Esophagus squamous epithelium (tissue), 5 donors: ENCODE measurements around the gene SERGEF. TPM values are rescaled to one million over a fixed set of nuclear protein-coding genes. Genes with fewer than 3 reads are reported as not detected.

Source experiments
- DNase-seq: peaks from one replicate; lab custom pipeline; 2025; lab: John Stamatoyannopoulos, UW
- H3K27ac ChIP-seq, 4 donors: fragments of 200-600 bp; sonication (generic); one replicate each; pipeline ENCODE4 v1.5.1; 2016 to 2019; ENCODE audit warnings: mild to moderate bottlenecking in 1 of 4
- H3K27me3 ChIP-seq, 4 donors: fragments of 200-600 bp; sonication (generic); 1 replicate in 3 of 4; 2 replicates in 1 of 4; pipeline versions ENCODE4 v1.5.1 to v1.6.0; 2017 to 2021; ENCODE audit warnings: antibody characterized with exemption in 1 of 4
- H3K36me3 ChIP-seq, 3 donors: fragments of 200-600 bp; sonication (generic); one replicate each; pipeline ENCODE4 v1.5.1; 2016 to 2019
- H3K4me1 ChIP-seq, 3 donors: fragments of 200-600 bp; sonication (generic); one replicate each; pipeline ENCODE4 v1.5.1; 2017 to 2019
- H3K4me3 ChIP-seq, 4 donors: fragments of 200-600 bp; sonication (generic); 1 replicate in 3 of 4; 2 replicates in 1 of 4; pipeline ENCODE4 v1.5.1; 2016 to 2019; ENCODE audit warnings: mild to moderate bottlenecking in 2 of 4, moderate library complexity in 1 of 4
- H3K9me3 ChIP-seq, 3 donors: fragments of 200-600 bp; sonication (generic); one replicate each; pipeline ENCODE4 v1.5.1; 2016 to 2019
- POLR2A ChIP-seq, 4 donors: fragments of 450-650 bp; IDR thresholded peaks; one replicate each; pipeline ENCODE4 v1.6.1; 2017; ENCODE audit warnings: antibody characterized with exemption in 4 of 4, mild to moderate bottlenecking in 4 of 4, moderate library complexity in 3 of 4
- WGBS, 2 donors: methylation state at CpG; one replicate each; pipeline ENCODE4 v1.1.5; 2018; 5-methylcytosine and 5-hydroxymethylcytosine counted together
- intact Hi-C: fragments of 100-400 bp; cut with DNase I; formaldehyde crosslinking; loops from one replicate; pipeline ENCODE4 v1.15.0; 2022
- total RNA-seq, 4 donors: library from RNA; depleted of rRNA; stranded (reverse); fragments of >200 nt; gene quantifications; one replicate each; pipeline ENCODE4 v1.1.0, GENCODE V29; 2016
- TF ChIP-seq, protein P1 (sequence below), 6 experiments: fragments of 450-650 bp in 4 of 6; fragments of 200-600 bp in 2 of 6; sonication (generic) in 2 of 6; IDR thresholded peaks; one replicate each; pipeline ENCODE4 v1.5.1; 2016 to 2019; ENCODE audit warnings: antibody characterized with exemption in 6 of 6, mild to moderate bottlenecking in 4 of 6, moderate library complexity in 4 of 6
- donor health status: DM: yes; HTN: yes; CAD: no.

The SERGEF gene
- total RNA-seq, 4 donors from 2014 or later, result 4.2 to 35.7 (median 13.4) TPM

DNA sequence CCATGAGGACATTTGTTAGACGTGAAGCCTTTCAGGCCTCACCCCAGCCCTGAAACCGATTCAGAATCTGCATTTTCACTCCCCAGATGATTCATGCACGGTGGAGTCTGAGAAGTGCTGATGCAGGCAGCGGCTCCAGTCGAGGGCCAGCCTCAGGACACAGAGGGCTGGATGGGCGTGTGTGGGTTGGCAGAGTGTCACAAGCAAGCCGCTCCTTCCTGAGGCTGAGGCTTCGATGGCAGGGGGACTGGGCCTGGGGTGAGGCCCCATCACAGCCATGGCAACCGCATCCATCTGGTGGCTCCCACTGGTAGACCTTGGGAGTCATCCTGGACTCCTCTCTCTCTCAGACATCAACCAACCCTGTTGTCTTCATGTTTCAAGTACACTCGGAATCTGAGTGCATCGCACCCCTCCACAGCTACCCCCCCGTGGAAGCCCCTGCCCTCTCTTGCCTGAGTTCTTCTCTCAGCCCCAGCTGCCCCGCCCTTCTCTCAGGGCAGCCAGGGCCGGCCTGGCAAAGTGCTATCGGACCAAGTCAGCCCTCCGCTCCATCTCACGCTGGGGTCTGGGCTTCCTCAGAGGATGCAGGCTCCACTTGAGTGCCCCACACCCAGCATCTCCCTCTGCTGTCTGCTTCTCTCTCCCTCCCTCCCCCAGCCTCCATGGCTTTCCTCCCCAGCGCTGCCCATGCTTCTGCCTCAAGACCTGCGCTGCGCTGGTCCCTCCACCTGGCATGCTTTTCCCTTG is 267.6 kb downstream of the SERGEF start:
- WGBS, 2 donors, result 77 to 89% methylated on average over 11 to 15 of the region's 20 CpGs
- Histone ChIP-seq H3K36me3 (no peaks in the 10 kb centered on the region), H3K27me3 (peaks cover 0 to 36% (median 0%) of the 10 kb centered on the region in 4 donors), H3K4me3 (no peak overlapping the region), H3K27ac (no peak overlapping the region), H3K4me1 (peaks cover 0 to 7% (median 0%) of the 10 kb centered on the region in 3 donors), H3K9me3 (no peaks in the 10 kb centered on the region)
- intact Hi-C loops, result no loop called here
- TF ChIP-seq, protein P1, sequence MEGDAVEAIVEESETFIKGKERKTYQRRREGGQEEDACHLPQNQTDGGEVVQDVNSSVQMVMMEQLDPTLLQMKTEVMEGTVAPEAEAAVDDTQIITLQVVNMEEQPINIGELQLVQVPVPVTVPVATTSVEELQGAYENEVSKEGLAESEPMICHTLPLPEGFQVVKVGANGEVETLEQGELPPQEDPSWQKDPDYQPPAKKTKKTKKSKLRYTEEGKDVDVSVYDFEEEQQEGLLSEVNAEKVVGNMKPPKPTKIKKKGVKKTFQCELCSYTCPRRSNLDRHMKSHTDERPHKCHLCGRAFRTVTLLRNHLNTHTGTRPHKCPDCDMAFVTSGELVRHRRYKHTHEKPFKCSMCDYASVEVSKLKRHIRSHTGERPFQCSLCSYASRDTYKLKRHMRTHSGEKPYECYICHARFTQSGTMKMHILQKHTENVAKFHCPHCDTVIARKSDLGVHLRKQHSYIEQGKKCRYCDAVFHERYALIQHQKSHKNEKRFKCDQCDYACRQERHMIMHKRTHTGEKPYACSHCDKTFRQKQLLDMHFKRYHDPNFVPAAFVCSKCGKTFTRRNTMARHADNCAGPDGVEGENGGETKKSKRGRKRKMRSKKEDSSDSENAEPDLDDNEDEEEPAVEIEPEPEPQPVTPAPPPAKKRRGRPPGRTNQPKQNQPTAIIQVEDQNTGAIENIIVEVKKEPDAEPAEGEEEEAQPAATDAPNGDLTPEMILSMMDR (IDR thresholded peaks at IDR 0.05), result no peak
- no peak for TF ChIP-seq POLR2A (IDR thresholded peaks at IDR 0.05)
- DNase-seq, result no peak

DNA sequence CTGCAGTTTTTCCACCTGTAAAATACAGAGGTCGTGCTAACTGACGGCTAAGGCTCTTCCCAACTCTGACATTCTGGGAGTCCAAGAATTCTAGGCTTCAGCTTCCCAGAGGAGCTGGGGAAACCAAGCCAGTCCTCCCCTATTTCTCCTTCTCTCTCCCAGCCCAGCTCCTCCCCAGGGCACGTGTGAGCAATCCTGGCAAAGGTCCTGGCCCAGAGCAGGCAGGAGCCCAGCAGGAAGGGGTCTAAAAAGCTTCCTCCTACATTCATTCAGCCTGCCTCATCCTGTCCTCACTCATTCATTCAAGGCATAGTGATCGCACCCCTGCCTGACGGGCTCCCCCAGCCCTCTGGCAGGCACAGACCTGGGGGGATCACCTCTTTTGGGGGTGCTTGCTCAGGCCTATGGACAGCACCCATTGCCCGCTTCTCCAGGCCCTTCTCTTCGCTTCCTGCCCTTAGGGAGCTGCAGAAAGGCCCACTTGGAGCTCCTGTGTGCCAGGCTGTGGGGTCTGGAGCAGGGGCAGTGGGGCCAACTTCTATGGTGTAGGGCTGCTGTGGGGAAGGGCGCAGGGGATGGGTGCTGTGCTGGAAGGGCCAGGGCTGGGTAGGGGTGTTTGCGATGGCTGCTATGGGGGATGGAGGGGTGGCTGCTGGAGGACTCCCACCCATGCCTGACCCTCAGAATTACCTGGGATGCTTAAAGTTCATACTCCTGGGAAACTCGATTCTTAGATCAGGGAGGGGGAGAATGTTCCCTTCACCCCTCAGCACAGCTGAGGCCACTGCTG is 268.5 kb downstream of the SERGEF start:
- no peak for DNase-seq
- WGBS, 2 donors, result 25 to 50% methylated on average over 2 to 9 of the region's 10 CpGs
- peaks cover 0 to 7% (median 0%) of the 10 kb centered on the region in 3 donors for H3K4me1 ChIP-seq

DNA sequence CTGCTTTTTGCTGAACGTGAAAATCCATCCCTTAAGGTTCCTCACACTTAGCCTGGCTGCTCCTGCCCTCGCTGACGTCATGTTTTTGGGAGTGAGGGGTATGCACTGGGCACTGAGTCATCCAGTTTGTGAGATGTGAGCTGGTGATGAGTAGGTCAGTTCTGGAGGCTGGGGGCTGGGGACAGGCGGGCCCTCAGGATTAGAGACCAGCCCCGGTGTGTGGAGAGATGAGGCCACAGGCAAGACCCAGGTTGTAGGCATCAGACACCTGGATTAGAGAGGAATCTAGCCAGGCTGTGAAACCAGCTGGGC is 269.1 kb downstream of the SERGEF start:
- no peaks in the 10 kb centered on the region for H3K36me3 ChIP-seq
- TF ChIP-seq POLR2A (IDR thresholded peaks at IDR 0.05), result no peak
- TF ChIP-seq, protein P1 (IDR thresholded peaks at IDR 0.05), result no peak
- DNase-seq, result no peak
- H3K27me3 ChIP-seq, result peaks cover 0 to 50% (median 0%) of the 10 kb centered on the region in 4 donors
- intact Hi-C loops, result no loop called here
- H3K9me3 ChIP-seq, result no peaks in the 10 kb centered on the region
- H3K4me3 ChIP-seq, result no peak overlapping the region
- H3K27ac ChIP-seq, result no peak overlapping the region
- 56 to 86% methylated on average over 1 of the region's 5 CpGs for whole genome bisulfite sequencing, 2 donors
- H3K4me1 ChIP-seq, result peaks cover 0 to 7% (median 0%) of the 10 kb centered on the region in 3 donors

More for the DNA sequence above, 268.5 kb downstream of the SERGEF start:
- Histone ChIP-seq H3K27ac (no peak overlapping the region), H3K4me3 (no peak overlapping the region), H3K9me3 (no peaks in the 10 kb centered on the region), H3K36me3 (no peaks in the 10 kb centered on the region), H3K27me3 (peaks cover 0 to 45% (median 0%) of the 10 kb centered on the region in 4 donors)
- intact Hi-C loops, result no loop called here
- TF ChIP-seq, protein P1 (IDR thresholded peaks at IDR 0.05), result no peak
- TF ChIP-seq POLR2A (IDR thresholded peaks at IDR 0.05), result no peak

DNA sequence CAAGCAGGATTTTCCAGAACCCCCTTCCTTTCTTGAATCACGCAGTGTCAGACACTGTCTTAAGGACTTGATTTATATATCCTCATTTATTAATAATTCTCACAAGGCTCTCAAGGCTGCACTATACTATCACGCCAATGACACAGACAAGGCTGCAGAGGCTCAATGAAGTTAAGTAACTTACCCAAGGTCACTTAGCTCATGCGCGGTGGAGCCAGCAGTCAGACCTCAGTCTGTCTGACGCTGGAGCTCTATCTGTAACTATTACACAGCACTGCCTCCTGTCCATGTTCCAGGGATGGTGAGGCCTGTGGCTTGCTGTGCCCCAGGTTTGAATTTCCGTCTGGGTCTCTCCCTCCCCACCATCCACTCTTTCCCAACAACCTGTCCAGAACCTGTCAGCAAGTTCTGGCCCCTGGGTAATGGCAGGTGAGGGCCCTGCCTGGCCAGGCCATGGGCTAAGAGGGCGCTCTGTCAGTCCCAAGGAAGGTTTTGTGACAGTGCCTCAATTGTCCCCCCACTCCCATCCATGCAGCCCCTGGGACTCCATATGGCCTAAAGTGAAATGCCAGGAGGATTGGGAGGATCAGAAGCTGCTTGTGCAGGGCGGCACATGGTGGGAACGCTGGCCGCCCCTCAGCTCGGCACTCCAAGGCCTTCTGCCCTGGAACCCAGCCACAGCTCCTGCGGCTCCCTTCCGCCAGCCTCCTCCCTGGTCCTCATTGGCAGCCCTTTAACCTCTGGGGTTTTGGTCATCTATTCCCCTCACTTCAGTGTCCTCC is 269.6 kb downstream of the SERGEF start:
- TF ChIP-seq, protein P1 (IDR thresholded peaks at IDR 0.05), result no peak
- TF ChIP-seq POLR2A (IDR thresholded peaks at IDR 0.05), result no peak
- Histone ChIP-seq H3K27me3 (peaks cover 0 to 56% (median 0%) of the 10 kb centered on the region in 4 donors), H3K36me3 (no peaks in the 10 kb centered on the region), H3K9me3 (no peaks in the 10 kb centered on the region), H3K27ac (no peak overlapping the region), H3K4me1 (peaks cover 0 to 7% (median 0%) of the 10 kb centered on the region in 3 donors), H3K4me3 (no peak overlapping the region)
- no peak for DNase-seq
- 74 to 89% methylated on average over 9 to 11 of the region's 13 CpGs for WGBS, 2 donors
- intact Hi-C loops, result no loop called here
